HG02798 (cell line): ENCODE results near the gene SLC25A41.
"Not testable (repeated sequence)": the region's sequence is repeated elsewhere in the genome, so short reads cannot be mapped to it uniquely, and the experiment has no call there.

ENCODE experiments used
- ATAC-seq: cut with Tn5 transposase; IDR thresholded peaks from one replicate; pipeline ENCODE4 v1.9.1; 2021; ENCODE audit warnings: mild to moderate bottlenecking; ENCODE audit not compliant: unreplicated experiment, poor library complexity

Gene SLC25A41

DNA sequence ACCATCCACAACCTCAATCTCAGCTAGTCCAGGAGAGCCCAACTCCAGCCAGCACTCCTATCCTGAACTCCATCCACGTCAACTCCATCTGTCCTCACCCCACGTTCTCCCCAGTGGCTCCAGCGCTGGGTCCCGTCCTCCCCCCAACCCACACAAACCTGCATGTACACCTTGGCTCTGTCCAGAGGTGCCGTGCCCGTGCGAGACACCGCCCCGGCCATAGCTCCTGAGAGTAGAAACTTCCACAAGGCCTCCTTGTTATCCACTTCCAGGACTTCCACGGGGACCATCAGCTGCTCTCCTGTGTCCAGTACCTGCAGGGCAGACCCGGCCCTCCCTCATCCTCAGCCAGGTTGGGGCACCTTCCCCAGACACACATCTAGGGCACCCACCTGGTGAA, 1.7 kb downstream of the SLC25A41 start:
- no peak for ATAC-seq

DNA sequence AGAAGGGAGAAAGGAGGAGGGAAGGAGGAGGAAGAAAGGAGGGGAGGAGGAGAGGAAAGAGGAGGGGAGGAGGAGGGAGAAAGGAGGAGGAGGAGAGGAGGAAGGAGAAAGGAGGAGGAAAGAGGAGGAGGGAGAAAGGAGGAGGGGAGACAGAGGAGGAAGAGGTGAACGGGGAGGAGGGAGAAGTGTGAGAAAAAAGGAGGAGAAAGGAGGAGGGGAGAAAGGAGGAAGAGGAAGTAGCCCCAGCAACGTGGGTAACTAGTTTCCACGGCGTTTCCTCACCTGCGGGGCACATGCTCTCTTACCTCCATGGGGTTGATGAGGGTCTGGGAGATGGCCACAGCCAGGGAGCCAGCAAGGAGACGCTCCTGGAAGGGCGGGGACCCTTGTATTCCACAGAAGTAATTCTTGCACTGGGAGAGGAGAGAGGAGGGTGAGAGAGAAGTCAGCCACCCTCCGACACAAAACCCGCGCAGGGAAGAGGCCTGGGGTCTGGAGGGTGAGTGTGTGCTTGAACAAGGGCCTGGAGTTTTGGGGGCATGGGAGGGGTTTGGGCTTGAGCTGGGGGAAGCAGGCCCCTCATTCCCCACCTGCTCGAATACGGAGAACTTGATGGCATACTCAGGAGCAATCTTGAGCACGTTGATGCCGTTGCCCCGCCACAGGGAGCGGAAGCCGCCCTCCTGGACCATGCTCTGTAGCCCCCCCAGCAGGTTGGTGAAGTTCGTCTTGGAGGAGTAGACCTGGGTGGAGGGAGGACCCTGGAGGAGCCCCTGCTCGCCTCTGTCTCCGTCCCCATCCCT, 3.9 kb downstream of the SLC25A41 start:
- no peak for ATAC-seq

DNA sequence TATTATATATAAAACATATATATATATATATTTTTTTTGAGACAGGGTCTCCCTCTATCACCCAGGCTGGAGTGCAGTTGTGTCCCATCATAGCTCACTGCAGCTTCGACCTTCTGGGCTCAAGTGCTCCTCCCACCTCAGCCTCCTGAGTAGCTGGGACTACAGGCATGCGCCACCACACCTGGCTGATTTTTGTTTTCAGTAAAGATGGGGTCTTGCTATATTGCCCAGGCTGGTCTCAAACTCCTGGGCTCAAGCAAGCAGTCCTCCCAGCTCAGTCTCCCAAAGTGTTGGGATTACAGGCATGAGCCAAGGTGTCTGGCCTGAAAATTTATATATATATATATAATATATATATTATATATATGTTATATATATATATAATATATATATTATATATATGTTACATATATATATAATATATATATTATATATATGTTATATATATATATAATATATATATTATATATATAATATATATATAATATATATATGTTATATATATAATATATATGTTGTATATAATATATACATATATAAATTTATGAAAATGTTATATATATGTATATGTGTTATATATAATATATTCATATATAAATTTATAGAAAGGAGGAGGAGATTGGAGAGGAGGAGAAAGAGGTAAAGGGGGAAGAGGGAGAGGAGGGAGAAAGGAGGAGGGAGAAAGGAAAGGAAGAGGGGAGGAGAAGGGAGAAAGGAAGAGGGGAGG, 4.7 kb downstream of the SLC25A41 start:
- not testable (repeated sequence) for ATAC-seq

DNA sequence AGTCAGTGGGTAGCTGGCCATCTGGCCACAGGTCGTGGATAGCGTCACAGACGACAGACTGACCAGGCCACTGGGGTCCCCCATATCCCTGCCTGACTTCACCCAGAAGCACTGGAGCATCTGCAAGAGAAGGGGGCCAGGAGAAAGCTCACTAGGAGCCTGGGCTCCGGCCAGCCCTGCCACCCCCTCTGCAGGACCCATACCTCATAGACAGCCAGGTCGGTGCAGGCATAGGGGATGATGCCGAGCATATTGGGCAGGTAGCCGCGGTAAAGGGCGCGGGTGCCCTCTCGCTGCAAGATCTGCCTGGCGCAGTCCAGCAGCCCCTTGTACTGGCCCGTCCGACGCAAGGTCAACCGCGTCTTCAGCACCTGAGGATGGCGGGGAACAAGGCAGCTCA, 6.4 kb downstream of the SLC25A41 start:
- no peak for ATAC-seq

DNA sequence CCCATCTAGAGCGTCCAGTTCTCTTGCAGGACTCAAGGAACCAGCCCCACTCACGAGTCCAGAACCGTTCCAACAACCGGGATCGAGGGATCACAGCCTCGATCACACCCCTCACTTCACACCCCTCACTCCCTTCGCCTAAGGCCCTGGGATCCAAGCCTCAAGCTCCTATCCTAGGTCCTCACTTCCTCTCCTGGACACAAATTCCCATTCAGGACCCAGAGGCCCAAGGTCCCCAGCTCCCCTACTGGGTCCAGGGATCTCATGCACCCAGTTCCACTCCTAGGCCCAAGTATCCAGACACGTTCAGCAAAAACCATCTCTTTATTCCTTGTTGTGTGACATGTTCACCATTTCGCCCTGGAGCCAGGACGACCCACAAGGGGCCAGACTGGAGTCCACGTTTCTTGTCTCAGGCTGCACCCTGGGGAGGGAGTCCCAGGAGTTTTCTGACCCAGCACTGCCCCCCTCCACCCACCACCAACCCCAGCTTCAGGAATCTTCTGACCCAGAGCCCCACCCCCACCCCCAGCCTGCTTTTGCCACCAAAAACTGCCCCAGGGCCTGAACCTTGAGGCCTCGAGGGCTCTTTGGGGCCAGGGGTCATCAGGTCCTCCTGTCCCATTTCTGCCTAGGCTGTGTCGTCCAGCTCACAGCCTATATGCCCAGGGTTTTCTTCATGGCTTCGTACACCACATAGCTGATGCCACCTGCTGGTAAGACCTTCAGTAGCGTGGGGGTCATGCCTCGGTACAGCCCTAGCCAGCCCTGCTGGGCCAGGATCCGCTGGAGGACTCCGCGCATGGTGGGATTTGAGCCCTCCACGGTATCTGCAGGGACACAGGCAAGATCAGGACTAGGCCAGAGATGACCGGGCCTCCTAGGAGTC, 7.6 kb downstream of the SLC25A41 start:
- no peak for ATAC-seq

DNA sequence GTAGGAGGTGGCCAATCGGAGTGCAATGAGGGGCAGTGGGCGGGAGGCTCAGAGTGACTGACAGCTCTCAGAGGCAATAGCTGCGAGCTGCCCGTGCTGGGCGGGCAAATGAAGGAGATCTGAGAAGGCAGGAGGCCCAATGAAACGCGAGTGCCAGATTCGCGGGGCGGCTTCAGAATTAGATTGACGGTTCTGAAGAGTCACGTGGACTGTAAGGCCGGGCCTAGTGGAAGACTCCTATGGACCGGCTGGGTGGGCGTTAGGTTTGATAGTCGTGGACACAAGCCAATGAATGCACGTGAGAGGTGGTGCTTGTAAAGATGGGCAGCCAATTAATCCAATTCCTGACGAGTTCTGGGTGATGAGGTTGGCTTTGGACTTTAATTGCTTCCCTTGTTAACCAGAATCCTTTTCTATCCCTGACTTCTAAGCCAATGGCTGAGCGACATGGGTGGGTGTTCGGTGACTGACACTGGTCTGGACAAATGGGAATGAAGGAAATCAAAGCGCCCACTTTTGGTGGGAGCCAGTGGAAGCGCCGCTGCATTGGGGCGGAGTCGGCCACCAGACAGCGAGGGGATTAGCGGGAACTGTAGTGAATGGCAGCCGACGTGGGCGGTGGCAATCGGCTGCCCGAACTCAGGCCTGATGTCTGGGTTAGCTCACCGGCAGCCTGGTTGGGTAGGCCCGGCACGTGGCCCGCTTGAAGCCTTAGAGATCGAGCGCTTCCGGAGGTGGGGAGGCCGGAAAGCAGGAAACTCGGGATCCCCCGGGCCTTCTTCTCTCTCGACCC, 8.4 kb downstream of the SLC25A41 start:
- peak; percentile 90 for ATAC-seq

DNA sequence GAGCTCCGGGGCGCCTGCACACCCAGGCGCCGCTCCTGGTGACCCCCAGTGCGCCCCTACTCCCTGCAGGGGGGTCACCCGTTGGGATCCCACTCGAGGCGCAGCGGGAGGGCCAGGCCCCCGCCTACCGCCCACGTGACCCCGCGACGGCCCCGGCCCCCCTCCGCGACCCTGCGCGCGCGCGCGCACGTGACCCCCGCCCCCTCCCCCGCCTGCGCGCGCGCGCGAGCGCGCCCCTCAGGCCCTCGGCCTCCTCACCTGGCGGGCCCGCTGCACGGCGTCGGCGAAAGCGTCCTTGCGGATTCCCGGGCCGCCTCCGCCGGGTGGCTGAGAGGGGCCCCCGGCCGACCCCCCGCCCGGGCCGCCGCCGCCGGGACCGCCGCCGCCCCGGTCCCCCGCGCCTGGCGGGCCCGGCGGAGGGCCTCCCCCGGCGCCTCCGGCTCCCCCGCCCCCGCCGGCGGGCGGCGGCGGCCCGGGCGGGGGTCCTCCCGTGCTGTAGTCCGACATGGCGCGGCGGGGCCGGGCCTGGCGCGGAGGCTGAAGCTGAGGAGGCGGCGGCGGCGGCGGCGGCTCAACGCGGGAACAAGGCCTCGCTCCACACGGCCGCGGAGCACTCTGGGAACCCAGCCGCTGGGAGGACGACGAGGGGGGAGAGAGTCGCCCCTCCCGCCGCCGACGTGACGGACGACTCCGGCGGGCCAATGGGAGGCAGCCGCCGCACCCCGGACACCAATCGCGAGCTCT, 9.2 kb downstream of the SLC25A41 start, which contains the start of gene KHSRP:
KHSRP (minus strand) TSS at position 617 of the 744 bp plus-strand sequence; CDS start at position 507, 110 bp downstream.
- ATAC-seq = no peak

DNA sequence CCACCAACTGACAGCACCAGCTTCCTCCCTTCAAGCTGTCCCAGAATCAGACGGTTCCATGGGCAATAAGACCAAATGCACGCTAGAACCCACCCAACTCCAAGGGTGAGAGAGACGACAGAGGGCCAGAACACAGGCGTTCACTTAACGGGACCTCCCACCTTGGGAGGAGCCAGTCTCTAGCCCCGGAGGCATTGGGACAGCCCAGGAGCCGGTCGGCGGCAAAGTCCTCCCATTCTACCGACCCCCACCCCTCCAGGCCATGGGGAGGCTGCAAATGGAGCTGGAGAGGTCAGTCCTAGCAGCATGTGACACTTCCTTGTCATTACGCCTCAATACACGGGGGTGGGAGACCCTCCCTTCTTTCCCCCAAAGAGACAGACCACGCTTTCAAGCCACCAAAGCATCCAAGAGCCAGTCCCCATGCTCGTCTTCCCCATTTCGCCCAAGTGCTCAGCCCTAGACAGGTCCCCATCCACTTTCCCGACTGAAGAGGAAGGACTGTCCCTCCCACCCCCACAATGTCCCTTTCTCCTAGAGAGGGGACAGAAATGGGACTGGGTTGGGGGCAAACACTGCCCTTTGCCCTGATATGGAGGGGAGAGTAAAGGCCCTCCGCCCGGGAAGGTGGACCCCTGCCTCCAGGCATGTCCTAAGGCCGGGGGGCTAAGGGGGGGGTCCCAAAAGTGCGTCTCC, 9.9 kb downstream of the SLC25A41 start:
- ATAC-seq = no peak

DNA sequence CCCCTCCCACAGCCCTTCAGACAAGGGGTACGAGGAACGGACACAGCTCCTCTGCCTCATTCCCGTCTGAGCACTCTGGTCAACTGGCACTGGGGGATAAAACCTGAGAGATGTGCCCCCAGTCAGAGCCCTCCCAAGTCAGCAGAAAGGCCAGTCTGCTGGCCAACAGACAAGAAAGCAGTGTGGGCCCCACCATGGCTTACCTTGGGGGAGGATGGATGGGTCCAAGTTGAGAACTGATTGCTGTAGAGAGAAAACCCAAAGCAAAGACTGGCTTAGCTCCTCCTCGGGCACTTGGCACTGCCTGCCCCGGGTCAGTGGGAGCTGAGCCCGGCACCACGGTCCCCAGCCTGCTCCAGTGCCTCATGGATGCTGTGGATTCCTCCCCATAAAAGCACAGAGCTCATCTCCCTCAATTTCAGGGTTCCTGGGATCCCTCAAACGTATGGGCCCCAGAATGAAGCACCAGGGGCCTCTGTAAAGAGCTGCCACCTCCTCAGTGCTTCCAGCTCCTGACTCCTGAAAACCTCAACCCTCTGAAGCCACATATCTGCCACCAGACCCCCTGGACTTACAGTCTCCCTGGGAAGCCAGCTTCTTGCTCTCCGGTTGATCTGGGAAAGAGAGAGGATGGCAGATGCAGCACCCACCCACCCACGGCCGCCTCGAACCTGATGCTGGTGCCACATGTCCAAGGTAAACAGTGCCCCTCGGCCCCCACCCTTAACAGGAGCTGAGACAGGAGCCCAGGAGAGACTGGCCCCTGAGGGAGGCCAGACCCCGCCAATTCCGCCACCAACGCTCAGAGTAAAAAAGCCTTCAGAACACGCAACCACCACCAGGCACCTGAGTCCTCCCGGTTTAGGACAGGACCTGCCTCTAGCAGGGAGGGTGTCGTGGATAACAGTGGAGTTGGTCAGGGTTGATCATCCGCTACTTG, 12.2 kb downstream of the SLC25A41 start:
- no peak for ATAC-seq

DNA sequence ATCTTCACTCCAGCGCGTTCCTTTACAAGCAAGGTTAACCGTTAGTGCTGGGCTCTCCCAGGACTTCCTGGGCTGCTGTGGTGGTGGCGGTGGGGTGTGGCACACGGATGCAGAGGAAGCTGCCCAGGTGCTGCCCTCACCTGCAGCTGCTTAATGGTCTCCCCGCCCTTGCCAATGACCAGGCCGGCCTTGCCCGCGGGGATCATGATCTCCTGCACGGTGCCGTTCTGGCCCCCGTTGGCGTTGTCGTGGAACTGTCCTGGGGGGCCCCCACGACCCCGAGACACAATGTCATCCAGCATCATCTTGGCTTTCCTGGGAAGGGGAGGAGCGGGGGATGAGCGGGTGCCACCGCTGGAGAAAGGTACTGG, 15.0 kb downstream of the SLC25A41 start:
- no peak for ATAC-seq

DNA sequence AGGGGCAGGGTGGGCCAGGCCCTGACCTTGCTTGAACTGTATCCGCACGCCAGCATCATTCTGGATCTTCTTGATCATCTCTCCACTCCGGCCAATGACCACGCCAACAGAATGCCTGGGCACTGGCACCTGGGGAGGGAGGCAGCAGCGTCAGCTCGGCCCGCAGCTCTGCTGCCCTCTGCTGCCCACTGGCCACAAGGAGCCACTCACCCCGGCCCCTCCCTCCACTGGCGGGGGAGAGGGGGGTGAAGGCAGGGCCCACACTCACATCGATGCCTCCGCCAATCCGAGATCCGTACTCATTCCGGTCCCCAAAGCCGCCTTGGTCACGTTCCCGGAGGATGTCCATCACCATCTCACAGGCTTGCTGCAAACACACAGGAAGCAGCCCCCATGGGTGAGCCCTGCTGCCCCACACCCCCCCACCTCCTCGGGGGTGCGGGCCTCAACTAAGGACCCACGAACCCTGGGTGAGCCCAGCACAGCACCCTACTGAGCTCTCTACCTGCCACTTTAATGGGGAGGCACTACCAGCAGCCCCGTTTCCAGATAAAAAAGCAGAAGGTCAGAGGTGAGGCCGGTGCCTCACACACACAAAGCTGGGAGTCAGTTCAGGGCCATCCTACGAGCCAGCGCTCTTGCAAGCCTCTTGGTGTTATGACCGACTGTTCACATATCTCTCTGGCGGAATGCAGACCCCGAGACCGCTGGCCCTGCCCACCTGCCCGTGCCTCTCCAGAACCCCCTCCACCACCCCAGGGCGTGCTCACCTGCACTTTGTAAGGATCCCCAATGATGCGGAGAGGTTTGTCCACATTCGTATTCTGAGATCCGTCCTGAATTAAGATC, 15.6 kb downstream of the SLC25A41 start:
- ATAC-seq = no peak

DNA sequence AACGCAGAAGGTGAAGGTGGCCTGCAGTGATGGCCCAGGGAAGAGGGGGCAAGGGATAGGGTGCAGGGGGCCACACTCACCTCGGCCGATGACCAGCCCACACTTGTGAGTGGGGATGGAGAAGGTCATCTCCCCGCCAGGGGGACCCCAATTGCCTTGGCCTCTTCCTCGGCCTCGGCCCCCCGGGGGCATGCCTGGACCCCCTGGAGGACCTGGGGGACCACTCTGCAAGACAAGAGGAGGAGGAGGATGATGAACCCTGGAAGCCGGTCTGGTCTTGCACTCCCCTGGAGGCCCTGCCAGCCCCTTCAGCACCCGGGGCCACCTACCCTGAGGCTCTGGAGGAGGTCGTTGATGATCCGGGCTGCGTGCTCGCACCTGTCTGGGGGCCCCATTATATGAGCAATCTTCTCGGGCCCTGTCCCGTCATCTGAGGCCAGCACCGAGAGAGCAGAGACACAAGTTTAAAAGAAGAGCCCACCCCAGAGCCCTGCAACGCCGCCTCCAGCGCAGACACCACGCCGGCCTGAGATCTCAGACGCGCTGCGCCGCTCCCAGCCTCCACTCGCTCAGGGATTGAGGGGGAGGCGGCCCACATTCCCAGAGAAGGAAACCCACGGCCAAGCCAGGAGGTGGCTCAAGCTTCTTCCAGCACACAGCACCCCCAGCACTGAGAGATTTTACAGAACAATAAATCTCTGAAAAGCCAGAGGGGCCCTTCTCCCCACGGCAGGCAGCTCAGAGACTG, 16.7 kb downstream of the SLC25A41 start:
- no peak for ATAC-seq

DNA sequence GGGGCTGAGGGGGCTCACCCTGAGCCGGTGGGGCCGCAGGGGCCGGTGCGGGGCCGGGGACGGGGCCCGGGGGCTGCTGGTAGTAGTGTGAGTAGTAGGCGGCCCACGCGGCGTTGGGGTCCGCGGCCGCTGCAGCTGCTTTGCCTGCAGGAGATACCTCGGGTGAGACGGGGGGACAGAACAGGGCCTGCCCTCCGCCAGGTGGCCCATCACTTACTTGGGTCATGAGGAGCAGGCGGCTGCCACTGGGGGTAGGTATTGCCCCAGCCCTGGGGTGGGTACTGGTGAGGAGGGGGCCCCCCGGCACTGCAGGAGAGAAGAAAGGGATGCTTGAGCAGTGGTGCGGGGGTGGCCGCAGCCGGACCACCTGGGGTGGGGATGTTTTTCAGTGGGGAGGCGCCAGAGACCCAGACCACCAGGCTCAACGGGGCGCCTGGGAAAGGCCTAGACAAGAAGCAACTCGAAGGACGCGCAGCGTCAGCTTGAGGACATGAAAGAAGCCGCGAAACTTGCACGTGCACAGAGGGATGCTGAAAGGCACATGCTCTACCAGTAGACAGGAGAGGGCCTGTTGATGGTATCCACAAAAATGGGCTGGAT, 17.9 kb downstream of the SLC25A41 start:
- ATAC-seq = no peak

DNA sequence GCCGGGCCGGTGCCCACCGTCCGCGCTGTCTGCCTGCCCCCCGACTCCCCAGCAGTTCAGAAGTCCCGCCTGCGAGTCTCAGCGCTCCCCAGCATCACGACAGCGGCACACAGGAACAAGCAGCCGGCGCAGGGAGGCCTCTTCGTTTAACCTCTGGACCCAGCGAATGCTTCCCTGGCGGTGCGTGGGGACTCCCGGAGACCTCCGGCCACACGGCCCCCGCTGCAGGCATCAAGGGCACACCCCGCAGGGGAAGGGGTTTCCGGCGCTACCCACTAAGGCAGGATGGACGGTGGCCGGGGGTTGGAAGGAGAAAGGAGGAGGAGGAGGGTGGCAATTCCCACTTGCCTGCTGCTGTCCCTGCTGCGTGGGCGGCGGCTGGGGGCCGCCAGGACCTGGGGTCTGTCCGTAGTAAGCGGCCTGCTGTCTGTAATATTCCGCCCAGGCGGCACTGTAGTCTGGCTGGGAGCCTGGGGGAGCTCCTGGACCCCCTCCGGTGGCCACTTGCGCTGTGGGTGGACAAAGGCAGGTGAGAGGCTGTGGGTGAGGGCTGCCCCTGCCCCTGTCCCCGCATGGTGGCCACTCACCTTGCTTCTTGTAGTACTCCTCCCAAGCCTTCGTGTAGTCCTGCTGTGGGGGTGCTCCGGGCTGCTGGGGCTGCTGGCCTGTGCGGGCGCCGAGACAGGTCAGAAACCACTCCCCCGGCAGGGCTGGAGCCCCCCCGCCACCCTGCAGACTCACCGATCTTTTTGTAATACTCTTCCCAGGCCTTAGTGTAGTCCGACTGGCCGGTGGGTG, 18.6 kb downstream of the SLC25A41 start:
- ATAC-seq = no peak
